Nephron (organoid): Measurements from ENCODE around the gene G2E3.
"Not testable (repeated sequence)": the region's sequence is repeated elsewhere in the genome, so short reads cannot be mapped to it uniquely, and the experiment has no call there.

Source experiments
- H3K27ac Mint-ChIP-seq, 3 experiments: 2 replicates each; pipeline ENCODE4 v1.8.0; 2020; ENCODE audit warnings: mixed read lengths in 3 of 3, mild to moderate bottlenecking in 2 of 3, moderate library complexity in 1 of 3
- H3K27me3 Mint-ChIP-seq: 2 replicates; pipeline ENCODE4 v1.8.0; 2021; ENCODE audit warnings: low read depth, mild to moderate bottlenecking, moderate library complexity, mixed read lengths
- H3K36me3 Mint-ChIP-seq: 2 replicates; pipeline ENCODE4 v1.8.0; 2020; ENCODE audit warnings: low read depth, mixed read lengths
- H3K4me1 Mint-ChIP-seq: 2 replicates; pipeline ENCODE4 v1.8.0; 2020; ENCODE audit warnings: mixed read lengths
- H3K4me3 Mint-ChIP-seq, 3 experiments: 2 replicates each; pipeline ENCODE4 v1.8.0; 2020; ENCODE audit warnings: mild to moderate bottlenecking in 3 of 3, mixed read lengths in 3 of 3, moderate library complexity in 2 of 3
- H3K9me3 Mint-ChIP-seq: 2 replicates; pipeline ENCODE4 v1.8.0; 2020; ENCODE audit warnings: mixed read lengths
- TF ChIP-seq, protein P1 (sequence below), 3 experiments: fragments of 200-600 bp; sonication (generic); IDR thresholded peaks; one replicate each; pipeline ENCODE4 v1.5.0; 2021; ENCODE audit warnings: antibody characterized with exemption in 3 of 3; ENCODE audit not compliant: unreplicated experiment in 3 of 3

G2E3 gene

DNA sequence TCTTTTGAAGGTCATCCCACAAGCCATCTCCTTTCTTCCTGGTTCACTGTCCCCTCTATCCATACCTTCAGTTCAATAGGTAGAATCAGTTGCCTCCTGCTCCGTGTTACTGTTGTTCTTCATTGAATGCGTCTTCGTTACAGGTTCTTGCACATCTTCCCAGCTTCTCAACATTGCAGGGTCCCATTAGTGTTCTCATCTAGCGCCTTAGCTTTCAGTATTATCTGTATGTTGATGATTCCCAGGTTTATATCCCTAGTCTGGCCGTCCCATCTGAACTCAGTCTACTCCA lies 65.1 kb downstream of the G2E3 start:
- H3K27me3 Mint-ChIP-seq = no peaks in the 10 kb centered on the region
- peaks cover 14% of the 10 kb centered on the region for H3K36me3 Mint-ChIP-seq
- peak overlapping the region; percentile 70 to 85 (median 85) for H3K4me3 Mint-ChIP-seq
- peak overlapping the region; percentile 8 to 75 (median 34) for H3K27ac Mint-ChIP-seq
- TF ChIP-seq, protein P1, sequence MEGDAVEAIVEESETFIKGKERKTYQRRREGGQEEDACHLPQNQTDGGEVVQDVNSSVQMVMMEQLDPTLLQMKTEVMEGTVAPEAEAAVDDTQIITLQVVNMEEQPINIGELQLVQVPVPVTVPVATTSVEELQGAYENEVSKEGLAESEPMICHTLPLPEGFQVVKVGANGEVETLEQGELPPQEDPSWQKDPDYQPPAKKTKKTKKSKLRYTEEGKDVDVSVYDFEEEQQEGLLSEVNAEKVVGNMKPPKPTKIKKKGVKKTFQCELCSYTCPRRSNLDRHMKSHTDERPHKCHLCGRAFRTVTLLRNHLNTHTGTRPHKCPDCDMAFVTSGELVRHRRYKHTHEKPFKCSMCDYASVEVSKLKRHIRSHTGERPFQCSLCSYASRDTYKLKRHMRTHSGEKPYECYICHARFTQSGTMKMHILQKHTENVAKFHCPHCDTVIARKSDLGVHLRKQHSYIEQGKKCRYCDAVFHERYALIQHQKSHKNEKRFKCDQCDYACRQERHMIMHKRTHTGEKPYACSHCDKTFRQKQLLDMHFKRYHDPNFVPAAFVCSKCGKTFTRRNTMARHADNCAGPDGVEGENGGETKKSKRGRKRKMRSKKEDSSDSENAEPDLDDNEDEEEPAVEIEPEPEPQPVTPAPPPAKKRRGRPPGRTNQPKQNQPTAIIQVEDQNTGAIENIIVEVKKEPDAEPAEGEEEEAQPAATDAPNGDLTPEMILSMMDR (IDR thresholded peaks at IDR 0.05; ENCODE audit: unreplicated experiment in 3 of 3) = no peak
- peaks cover 36% of the 10 kb centered on the region for H3K4me1 Mint-ChIP-seq
- no peaks in the 10 kb centered on the region for H3K9me3 Mint-ChIP-seq

DNA sequence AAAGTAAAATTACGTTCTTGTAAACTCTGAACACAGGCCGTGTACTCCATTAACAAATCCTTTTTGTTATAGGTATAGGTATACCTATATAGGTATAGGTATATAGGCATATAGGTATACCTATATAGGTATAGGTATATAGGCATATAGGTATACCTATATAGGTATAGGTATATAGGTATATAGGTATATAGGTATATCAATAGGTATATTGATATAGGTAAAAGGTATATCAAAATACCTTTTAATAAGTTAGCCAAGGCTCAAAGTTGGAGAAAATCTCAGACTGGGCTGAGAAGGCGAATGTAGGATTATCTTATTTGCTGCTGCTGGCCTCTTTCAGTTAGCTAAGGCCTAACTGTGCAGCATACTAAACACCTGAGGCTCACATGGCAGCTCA lies 66.6 kb downstream of the G2E3 start:
- Mint-ChIP-seq H3K4me3 (no peak overlapping the region), H3K36me3 (peaks cover 17% of the 10 kb centered on the region), H3K27ac (no peak overlapping the region), H3K4me1 (peaks cover 36% of the 10 kb centered on the region), H3K27me3 (no peaks in the 10 kb centered on the region), H3K9me3 (no peaks in the 10 kb centered on the region)
- TF ChIP-seq, protein P1 (IDR thresholded peaks at IDR 0.05; ENCODE audit: unreplicated experiment in 3 of 3) = no peak

GRCh38 chr14:30629432-30629831 lies 70.5 kb downstream of the G2E3 start:
- peaks cover 29% of the 10 kb centered on the region for H3K36me3 Mint-ChIP-seq
- not testable (repeated sequence) for H3K27me3 Mint-ChIP-seq, H3K4me3 Mint-ChIP-seq, H3K27ac Mint-ChIP-seq, H3K9me3 Mint-ChIP-seq
- peaks cover 20% of the 10 kb centered on the region for H3K4me1 Mint-ChIP-seq

GRCh38 chr14:30630248-30630647 lies 71.3 kb downstream of the G2E3 start:
- Mint-ChIP-seq H3K4me1 (peaks cover 13% of the 10 kb centered on the region), H3K36me3 (peaks cover 29% of the 10 kb centered on the region), H3K27ac (no peak overlapping the region), H3K4me3 (no peak overlapping the region), H3K9me3 (no peaks in the 10 kb centered on the region), H3K27me3 (no peaks in the 10 kb centered on the region)
- TF ChIP-seq, protein P1 (IDR thresholded peaks at IDR 0.05; ENCODE audit: unreplicated experiment in 3 of 3) = no peak

DNA sequence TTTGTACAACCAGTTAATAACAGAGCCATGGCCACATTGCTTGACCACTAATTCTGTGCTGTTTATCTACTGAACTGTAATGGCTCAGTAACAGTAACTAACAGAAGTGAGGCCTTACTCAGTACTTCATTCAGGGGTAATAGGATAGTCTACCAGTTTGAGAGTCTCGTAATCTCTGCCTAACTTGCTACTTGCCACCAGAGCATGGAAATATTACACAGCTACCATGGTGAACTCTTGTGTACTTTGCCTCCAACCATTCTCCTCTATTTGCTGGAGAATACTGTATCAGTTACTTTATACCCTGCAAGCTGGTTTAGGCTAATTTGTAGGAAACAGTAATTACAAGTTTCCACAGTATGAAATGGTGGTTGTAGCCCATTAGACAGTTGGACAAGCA lies 73.8 kb downstream of the G2E3 start:
- peaks cover 51% of the 10 kb centered on the region for H3K36me3 Mint-ChIP-seq
- no peak overlapping the region for H3K27ac Mint-ChIP-seq
- H3K4me3 Mint-ChIP-seq = no peak overlapping the region
- TF ChIP-seq, protein P1 (IDR thresholded peaks at IDR 0.05; ENCODE audit: unreplicated experiment in 3 of 3) = no peak
- H3K9me3 Mint-ChIP-seq = no peaks in the 10 kb centered on the region
- H3K4me1 Mint-ChIP-seq = peaks cover 4% of the 10 kb centered on the region
- H3K27me3 Mint-ChIP-seq = no peaks in the 10 kb centered on the region

DNA sequence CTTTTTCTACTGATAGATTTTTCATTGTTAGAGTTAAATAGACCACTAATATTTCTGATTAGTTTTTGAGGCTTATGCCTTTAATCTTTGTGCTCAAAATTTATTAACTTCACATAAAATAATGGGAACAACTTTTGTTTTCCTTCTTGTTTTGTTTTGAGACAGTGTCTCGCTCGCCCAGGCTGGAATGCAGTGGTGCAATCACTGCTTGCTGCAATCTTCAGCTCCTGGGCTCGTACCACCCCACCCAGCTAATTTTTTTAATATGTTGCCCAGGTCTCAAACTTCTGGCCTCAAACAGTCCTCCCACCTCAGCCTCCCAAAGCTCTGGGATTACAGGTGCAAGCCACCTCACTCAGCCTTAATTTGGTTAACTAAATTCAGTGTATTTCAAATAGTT lies 80.0 kb downstream of the G2E3 start:
- H3K27ac Mint-ChIP-seq = no peak overlapping the region
- TF ChIP-seq, protein P1 (IDR thresholded peaks at IDR 0.05; ENCODE audit: unreplicated experiment in 3 of 3) = no peak
- no peaks in the 10 kb centered on the region for H3K4me1 Mint-ChIP-seq
- H3K9me3 Mint-ChIP-seq = peaks cover under 1% of the 10 kb centered on the region
- H3K36me3 Mint-ChIP-seq = peaks cover 69% of the 10 kb centered on the region
- no peak overlapping the region for H3K4me3 Mint-ChIP-seq
- no peaks in the 10 kb centered on the region for H3K27me3 Mint-ChIP-seq

- Mint-ChIP-seq H3K36me3 (peaks cover 76% of the 10 kb centered on the region), H3K4me3 (no peak overlapping the region), H3K27me3 (no peaks in the 10 kb centered on the region), H3K4me1 (no peaks in the 10 kb centered on the region), H3K9me3 (peaks cover 20% of the 10 kb centered on the region), H3K27ac (no peak overlapping the region)
- TF ChIP-seq, protein P1 (IDR thresholded peaks at IDR 0.05; ENCODE audit: unreplicated experiment in 3 of 3) = no peak
Observed at GRCh38 chr14:30641207-30641606, 82.2 kb downstream of the G2E3 start.

DNA sequence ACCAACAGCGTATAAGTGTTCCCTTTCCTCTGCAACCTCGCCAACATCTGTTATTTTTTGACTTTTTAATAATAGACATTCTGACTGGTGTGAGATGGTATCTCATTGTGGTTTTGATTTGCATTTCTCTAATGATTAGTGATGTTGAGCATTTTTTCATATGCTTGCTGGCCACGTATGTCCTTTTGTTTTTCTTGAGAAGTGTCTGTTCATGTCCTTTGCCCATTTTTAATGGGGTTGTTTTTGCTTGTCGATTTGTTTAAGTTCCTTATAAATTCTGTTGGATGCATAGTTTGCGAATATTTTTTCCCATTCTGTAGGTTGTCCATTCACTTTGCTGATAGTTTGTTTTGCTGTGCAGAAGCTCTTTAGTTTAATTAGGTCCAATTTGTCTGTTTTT lies 85.5 kb downstream of the G2E3 start:
- H3K27ac Mint-ChIP-seq, H3K4me3 Mint-ChIP-seq, H3K4me1 Mint-ChIP-seq, H3K27me3 Mint-ChIP-seq: not testable (repeated sequence)
- peaks cover 20% of the 10 kb centered on the region for H3K9me3 Mint-ChIP-seq
- H3K36me3 Mint-ChIP-seq = peaks cover 78% of the 10 kb centered on the region
